Thoracic aorta (tissue), 2 donors: Measurements from ENCODE around the gene CLASP2. TPM values are rescaled to one million over a fixed set of nuclear protein-coding genes. Genes with fewer than 3 reads are reported as not detected.

ENCODE experiments used
- ATAC-seq: fragments of 150-250 bp; one replicate; pipeline ENCODE4 v1.8.0; 2017; ENCODE audit warnings: low read depth; ENCODE audit not compliant: insufficient number of reproducible peaks, low FRiP score
- DNase-seq: peaks from one replicate; pipeline ENCODE4 v3.0.0-alpha.2; 2020; ENCODE audit warnings: low spot score
- H3K27ac ChIP-seq, 2 donors: fragments of 200-600 bp; sonication (generic); 1 replicate in 1 of 2; 2 replicates in 1 of 2; pipeline ENCODE4 v1.5.1; 2016; ENCODE audit warnings: mild to moderate bottlenecking in 2 of 2, moderate library complexity in 2 of 2
- H3K27me3 ChIP-seq: fragments of 200-600 bp; sonication (generic); replicated peaks from 2 replicates; pipeline ENCODE4 v1.6.0; 2016; ENCODE audit warnings: mild to moderate bottlenecking; ENCODE audit not compliant: insufficient read depth
- H3K36me3 ChIP-seq: fragments of 200-600 bp; sonication (generic); one replicate; pipeline ENCODE4 v1.5.1; 2016
- H3K4me1 ChIP-seq, 2 donors: fragments of 200-600 bp; sonication (generic); 1 replicate in 1 of 2; 2 replicates in 1 of 2; pipeline versions ENCODE4 v1.5.1 to v1.6.0; 2016; ENCODE audit warnings: low read depth in 2 of 2, mild to moderate bottlenecking in 1 of 2; ENCODE audit not compliant: control insufficient read depth in 1 of 2
- H3K4me3 ChIP-seq: fragments of 200-600 bp; sonication (generic); 2 replicates; pipeline ENCODE4 v1.5.1; 2016; ENCODE audit warnings: mild to moderate bottlenecking
- H3K9me3 ChIP-seq: fragments of 200-600 bp; sonication (generic); 2 replicates; pipeline ENCODE4 v1.5.1; 2016
- total RNA-seq, 2 donors: library from RNA; depleted of rRNA; stranded (reverse); fragments of >200 nt; gene quantifications; one replicate each; pipeline versions ENCODE4 v1.1.0 to v1.2.3, GENCODE V29; 2016
- TF ChIP-seq, protein P1 (sequence below): fragments of 200-600 bp; sonication (generic); IDR thresholded peaks from one replicate; pipeline ENCODE4 v1.5.1; 2019; ENCODE audit warnings: antibody characterized with exemption

CLASP2 gene
- total RNA-seq, 2 donors from 2014 or later, result 122 to 126 TPM

GRCh38 chr3:33716227-33716626, 1.8 kb downstream of the CLASP2 start:
- Histone ChIP-seq H3K36me3 (no peaks in the 10 kb centered on the region), H3K9me3 (no peaks in the 10 kb centered on the region), H3K4me3 (peak overlapping the region; percentile 88), H3K27me3 (no peaks in the 10 kb centered on the region), H3K27ac (peak overlapping the region in 1 of 2 donors; percentile 99), H3K4me1 (peaks cover 10 to 33% of the 10 kb centered on the region in 2 donors)
- no peak for DNase-seq
- ATAC-seq, result no peak
- TF ChIP-seq, protein P1, sequence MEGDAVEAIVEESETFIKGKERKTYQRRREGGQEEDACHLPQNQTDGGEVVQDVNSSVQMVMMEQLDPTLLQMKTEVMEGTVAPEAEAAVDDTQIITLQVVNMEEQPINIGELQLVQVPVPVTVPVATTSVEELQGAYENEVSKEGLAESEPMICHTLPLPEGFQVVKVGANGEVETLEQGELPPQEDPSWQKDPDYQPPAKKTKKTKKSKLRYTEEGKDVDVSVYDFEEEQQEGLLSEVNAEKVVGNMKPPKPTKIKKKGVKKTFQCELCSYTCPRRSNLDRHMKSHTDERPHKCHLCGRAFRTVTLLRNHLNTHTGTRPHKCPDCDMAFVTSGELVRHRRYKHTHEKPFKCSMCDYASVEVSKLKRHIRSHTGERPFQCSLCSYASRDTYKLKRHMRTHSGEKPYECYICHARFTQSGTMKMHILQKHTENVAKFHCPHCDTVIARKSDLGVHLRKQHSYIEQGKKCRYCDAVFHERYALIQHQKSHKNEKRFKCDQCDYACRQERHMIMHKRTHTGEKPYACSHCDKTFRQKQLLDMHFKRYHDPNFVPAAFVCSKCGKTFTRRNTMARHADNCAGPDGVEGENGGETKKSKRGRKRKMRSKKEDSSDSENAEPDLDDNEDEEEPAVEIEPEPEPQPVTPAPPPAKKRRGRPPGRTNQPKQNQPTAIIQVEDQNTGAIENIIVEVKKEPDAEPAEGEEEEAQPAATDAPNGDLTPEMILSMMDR, result no peak

- Histone ChIP-seq H3K27ac (no peak overlapping the region), H3K4me1 (peaks cover 4 to 24% of the 10 kb centered on the region in 2 donors), H3K36me3 (no peaks in the 10 kb centered on the region), H3K4me3 (no peak overlapping the region), H3K9me3 (no peaks in the 10 kb centered on the region), H3K27me3 (no peaks in the 10 kb centered on the region)
- ATAC-seq, result no peak
- no peak for DNase-seq
- TF ChIP-seq, protein P1, result no peak
These were observed 7.0 kb downstream of the CLASP2 start for GRCh38 chr3:33711100-33711499.

DNA sequence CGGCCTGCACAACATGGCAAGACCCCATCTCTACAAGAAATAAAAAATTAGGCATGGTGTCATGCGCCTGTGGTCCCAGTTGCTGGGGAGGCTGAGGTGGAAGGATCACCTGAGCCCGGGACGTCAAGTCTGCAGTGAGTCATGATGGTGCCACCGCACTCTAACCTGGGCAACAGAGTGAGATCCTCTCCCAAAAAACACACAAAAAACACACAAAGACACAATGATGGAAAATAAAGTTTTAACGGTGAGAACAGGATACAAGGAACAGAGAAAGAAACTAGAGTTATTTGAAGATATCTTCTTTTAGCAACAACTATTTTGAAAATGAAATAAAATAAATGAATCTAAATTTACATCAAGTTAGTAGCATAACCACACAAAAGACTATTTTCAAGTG, 12.0 kb downstream of the CLASP2 start:
- DNase-seq, result no peak
- Histone ChIP-seq H3K36me3 (no peaks in the 10 kb centered on the region), H3K27me3 (no peaks in the 10 kb centered on the region), H3K4me3 (no peak overlapping the region), H3K27ac (no peak overlapping the region), H3K4me1 (peaks cover 0 to 7% of the 10 kb centered on the region in 2 donors), H3K9me3 (peaks cover 8% of the 10 kb centered on the region)
- TF ChIP-seq, protein P1, result no peak
- no peak for ATAC-seq

DNA sequence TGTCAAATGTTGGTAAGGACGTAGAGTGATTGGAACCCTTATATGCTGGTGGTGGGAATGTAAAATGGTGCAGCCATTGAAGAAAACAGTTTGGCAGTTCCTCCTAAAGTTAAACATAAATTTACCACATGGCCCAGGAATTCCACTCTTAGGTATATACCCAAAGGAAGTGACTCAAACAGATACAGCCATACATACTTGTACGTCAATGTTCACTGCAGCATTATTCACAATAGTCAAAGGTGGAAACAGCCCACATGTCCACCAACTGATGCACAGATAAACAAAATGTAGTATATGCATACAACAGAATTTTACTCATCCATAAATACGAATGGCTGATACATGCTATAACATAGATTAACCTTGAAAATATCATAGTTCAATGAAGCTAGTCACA, 13.2 kb downstream of the CLASP2 start:
- H3K36me3 ChIP-seq, result no peaks in the 10 kb centered on the region
- TF ChIP-seq, protein P1, result no peak
- DNase-seq (no peak), ATAC-seq (no peak)
- H3K27me3 ChIP-seq, result no peaks in the 10 kb centered on the region
- H3K27ac ChIP-seq, result no peak overlapping the region
- H3K4me1 ChIP-seq, result peaks cover 0 to 7% of the 10 kb centered on the region in 2 donors
- peaks cover 8% of the 10 kb centered on the region for H3K9me3 ChIP-seq
- H3K4me3 ChIP-seq, result no peak overlapping the region

DNA sequence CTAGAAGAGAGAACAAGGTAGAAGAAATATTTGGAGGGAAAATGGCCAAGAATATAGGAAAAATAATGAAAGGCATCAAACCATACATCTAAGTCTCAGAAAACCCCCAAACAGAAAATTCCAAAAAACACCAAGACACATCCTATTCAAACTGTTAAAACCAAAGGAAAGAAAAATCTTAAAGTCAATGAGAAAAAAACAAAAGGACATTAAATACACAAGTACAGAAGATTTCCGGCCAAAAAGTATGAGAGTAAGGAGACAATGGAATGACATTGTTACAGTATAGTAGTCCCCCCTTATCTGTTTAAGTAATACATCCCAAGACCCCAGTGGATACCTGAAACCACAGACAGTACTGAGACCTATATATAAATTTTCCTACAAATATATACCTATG, 18.8 kb downstream of the CLASP2 start:
- no peak overlapping the region for H3K4me3 ChIP-seq
- ATAC-seq, result no peak
- no peak for DNase-seq
- H3K27me3 ChIP-seq, result no peaks in the 10 kb centered on the region
- peaks cover 0 to 9% of the 10 kb centered on the region in 2 donors for H3K4me1 ChIP-seq
- TF ChIP-seq, protein P1, result no peak
- peaks cover 7% of the 10 kb centered on the region for H3K9me3 ChIP-seq
- no peak overlapping the region for H3K27ac ChIP-seq
- no peaks in the 10 kb centered on the region for H3K36me3 ChIP-seq
